HG03064 (cell line): ENCODE results near the gene CD79B.
"Not testable (repeated sequence)": the region's sequence is repeated elsewhere in the genome, so short reads cannot be mapped to it uniquely, and the experiment has no call there.

Source experiments
- ATAC-seq: cut with Tn5 transposase; IDR thresholded peaks from one replicate; pipeline ENCODE4 v1.9.1; 2021; ENCODE audit warnings: low read depth; ENCODE audit not compliant: unreplicated experiment

The CD79B gene

DNA sequence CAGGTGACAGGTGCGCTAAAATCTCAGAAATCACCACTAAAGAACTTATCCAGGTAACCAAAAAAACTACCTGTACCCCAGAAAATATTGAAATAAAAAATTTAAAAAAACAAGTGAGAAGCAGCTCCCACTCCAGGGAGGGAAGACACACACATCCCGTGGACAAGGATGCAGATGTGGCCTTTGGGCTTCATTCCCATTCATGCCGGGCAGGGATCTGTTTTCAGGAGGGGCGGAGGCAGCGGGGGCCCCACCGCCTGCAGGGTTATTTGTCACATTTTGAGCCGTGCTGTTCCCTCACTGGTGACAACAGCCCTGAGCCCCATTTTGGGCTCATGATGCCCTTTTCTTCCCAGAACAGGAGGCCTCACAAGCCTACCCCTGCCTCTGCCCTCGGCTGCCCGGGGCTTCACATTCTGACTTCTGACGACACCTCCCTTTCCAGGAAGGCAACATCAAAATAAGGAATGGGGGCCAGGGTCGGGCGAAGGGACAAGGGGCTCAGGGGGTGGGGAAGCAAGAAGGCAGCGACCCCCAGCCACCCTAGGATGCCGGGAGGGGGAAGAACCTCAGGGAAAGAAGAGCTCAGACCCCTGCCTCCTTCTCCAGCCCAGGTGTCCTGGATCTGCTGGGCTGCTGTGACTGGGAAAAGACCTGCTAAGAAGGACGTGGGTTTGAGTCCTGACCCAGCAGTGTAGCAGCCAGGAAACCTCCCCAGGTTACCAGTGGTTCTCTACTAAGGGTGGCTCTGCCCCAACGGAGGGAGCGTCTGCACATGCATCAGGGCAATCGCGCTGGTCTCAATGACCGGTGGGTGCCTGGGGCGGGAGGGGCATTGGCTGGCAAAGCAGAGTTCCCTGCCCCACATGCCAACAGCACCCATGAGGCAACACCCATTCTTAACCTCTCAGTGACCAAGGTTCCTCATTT lies 2.3 kb upstream of the CD79B start:
- ATAC-seq: no peak

DNA sequence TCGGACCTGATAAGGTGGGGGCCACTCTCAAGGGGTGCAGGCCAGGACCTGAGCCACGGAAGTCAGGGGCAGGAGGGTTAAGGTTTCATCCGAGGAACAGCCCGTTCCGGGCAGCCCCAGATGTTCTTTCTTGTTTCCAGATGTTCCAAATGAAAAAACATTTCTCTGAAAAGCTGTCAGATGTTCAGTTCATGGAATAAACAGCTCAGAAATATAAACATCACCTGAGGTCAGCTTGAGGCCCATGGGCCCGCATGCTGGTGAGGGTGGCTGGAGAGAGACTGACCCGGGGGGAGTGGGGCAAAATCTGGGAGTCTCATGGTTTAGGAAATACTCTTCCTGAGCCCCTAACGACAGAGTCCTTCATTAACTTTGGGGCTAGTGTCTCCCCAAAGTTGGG lies 1.5 kb upstream of the CD79B start:
- no peak for ATAC-seq

DNA sequence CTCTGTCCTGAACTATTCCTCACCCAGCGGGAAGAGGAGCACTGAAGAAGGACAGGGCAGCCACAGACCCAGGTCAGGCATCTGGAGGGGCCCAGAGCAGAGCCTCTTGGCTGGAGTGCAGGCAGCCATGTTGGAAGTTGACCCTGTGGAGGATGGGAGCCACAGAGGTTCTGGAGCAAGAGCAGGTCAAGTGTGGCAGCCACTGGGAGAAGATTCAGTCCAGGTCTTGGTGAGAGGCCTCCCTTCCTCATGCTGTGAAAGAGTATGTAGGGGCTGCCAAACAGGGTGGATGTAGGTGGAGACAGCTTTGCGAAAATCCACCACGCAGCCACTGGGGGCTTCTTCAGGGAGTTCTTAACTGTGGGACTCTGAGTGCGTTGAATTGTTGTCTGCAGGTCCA lies 590 bp upstream of the CD79B start:
- no peak for ATAC-seq

DNA sequence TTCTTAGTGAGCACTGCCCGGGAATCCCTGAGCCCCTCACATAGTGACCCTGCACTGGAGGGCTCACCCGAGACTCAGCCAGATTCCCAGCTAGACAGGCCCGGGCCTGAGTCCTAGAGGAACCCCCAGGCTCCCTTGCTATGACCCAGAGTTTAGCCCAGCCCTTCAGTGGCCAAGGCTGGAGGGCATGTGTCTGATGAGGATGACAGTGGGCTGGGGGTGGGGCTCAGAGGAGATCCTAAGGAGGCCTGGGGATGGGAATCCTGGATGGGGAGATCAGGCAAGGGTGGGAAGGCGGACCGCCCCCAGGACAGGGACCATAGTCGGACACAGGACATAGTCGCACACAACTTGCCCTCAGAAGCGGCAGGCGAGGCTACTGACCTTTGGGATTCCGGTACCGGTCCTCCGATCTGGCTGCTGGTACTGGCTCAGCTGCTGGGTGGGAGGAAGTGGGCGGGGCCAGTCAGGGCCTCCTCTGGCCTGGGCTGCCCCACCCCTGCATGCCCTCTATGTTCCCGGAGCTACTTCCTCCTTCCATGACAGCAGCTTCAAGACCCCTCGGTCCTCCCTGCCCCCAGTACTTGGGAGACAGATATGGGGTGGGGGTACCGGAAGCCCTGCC lies 1.1 kb downstream of the CD79B start:
- no peak for ATAC-seq

DNA sequence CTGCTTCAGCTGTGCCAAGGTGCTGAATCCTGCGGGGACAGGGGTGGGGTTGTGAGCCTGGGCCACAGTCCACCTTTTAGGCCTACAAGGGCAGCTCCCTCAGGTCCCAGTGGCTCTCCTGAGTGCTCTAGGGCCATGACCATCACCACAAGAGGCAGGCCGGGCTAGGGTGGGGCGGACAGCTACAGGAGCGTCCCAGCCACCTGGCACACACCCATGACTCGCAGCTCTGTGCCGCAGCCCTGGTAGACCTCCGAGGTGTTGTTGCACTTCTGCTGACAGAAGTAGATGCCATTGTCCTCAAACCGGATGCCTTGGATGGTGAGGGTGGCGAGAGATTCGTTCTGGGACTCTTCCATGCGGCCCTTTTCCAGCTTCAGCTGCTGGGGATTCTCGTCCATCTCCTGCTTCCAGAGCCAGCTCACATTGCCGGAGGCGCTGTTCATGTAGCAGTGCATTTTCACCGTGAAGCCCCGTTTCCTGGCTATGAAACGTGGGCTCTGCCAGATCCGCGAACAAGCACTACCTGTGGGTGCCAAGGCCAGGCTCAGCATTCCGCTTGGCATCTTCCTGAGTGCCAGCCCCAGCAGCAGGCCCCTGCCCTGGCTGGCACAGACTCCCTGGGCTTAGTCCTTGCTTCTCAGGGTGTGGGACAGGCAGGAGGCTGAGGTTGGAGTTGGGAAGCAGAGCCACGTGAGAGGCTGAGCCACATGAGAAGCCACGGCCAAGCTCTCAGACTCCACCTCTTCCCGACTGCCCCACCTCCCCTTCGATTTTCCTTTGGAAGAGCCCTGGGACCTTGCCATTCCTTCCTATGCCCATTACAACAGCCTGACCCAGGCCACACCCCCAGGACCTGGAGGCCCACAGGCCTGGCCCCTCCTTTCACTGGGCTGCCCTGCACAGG lies 2.0 kb downstream of the CD79B start:
- ATAC-seq: no peak

DNA sequence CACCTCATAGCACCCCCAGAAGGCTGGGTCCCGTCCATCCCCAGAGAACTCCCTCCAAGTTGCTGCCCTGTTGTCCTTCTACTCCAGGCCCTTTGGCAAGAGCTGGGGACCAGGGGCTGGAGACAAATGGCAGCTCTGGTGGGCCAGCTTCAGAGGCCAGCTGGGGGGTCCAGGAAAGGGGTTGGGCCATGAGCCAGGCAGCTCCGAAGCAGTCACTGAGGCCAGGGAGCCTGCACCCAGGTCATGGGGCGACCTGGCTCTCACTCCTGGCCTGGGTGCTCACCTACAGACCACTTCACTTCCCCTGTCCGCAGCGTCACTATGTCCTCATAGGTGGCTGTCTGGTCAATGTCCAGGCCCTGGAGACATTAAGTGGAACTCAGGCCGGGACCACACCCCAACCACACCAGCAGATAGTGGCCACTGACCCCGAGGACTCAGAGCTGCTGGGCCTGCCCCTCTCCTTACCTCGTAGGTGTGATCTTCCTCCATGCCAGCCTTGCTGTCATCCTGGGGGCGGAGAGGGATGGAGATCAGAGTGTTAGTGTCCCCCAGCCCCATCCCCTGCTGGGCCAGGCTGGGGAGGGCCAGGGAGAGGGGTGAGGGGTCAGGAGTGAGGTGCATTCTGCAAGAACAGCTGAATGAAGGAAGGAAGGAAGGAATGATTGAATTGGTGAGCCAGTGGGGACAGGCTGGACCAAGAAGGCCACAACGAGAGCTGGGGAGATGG lies 3.0 kb downstream of the CD79B start:
- no peak for ATAC-seq

DNA sequence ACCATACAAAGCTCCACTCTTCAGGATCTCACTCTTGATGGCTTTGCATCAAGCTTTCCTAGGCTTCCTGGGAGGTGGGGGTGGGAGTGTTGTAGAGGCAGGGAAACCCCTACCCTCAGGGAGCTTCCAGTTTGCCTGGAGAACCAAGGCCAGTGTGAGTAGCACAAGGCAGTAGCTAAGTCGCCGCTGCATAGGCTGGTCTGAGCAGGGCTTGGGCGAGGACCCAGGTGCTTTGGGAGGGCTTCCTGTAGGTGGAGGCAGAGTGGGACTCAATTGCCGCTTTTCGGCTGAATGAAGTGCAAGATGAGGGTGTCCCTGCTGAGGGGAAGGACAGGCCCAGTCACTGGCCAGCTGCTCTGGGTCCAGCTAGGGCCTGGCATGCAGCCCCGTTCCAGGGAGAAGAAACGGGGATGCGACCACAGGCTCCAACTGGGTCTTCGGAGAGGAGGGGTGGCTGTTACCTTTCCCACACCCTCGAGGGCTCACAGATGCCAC lies 3.9 kb downstream of the CD79B start:
- no peak for ATAC-seq

DNA sequence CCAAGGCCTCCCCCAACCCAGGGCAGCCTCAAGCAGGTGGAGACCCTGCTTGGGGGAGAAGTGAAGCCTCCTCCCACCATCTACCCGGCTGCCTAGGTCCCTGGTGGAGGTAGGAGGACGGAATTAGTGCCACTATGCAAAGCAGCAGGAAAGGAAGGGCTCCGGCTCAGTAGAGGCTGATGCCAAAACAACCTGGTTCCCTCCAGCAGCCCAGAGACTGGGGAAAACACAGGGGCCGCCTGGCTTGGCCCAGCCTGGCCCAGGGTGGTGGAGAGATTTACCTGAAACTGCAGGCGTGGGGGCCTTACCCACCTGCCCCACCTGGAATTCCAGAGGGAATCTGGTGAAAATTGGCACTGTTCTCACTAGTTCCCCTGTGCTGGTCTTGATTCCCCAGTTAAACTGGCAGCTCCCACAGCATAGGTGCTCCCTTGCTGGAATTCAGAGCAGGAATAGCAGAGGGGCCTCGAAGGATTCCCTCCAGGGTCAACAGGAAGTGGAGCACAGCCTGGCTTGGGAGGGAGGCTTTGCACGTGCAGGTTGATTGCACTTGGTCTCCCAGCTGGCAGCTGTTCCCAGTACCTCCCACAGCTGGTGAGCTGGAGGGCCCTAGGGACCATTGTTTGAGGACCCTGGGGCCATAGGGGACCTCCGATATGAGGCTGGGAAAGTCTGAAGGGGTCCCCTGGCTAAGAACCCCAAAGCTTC lies 4.5 kb downstream of the CD79B start:
- no peak for ATAC-seq

DNA sequence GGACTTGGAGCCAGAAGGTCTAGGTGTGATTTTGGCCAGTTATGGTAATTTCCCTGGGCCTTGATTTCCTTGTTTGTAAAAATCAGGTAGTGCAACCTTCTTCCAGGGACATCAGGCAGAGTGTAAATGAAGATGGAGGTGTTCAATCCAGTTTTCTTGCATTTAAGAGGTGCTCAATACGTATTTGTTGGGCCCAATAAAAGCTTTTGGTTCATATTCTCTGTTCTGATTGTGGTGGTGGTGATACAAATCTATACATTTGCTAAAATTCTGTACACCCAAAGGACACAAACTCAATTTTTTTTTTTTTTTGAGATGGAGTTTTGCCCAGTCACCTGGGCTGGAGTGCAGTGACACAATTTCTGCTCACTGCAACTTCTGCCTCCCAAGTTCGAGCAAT lies 6.0 kb downstream of the CD79B start:
- ATAC-seq: no peak

DNA sequence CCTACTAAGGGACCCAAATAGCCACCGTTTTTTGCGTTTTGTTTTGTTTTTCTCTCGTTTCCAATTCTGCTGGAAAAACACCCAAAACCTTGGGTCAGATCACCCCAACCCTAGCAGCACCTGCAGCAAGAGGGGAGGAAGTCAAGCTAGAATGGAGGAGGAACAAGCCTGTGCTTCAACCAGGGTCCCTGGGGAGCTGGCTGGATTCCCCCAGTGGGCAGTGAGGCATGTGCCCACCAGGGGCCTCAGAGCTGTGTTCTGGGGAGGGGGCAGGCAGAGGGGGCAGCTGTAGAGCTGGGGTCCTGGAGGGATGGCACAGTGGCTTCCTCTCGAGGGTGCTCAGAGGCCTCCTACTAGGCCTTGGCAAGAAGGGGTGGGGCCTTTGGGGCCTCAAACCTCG lies 6.5 kb downstream of the CD79B start:
- ATAC-seq: no peak

DNA sequence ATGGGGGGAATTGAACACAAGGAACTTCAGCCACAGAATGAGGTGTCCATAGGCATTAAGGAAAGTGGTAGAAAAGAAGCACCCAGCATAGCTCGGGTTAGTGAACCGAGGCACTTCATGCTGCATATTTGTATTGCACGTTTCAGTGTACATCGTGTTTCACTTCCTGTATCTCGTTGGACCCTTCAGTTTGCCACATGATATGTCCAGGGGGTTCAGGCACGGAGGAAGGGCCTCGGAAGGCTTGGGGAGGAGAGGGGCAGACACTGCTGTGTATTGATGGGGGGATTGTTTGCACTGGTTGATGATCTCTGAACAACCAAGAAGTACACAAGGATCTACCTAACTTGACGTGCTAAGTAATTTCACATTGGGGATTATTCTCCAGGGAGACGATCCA lies 9.7 kb downstream of the CD79B start:
- not testable (repeated sequence) for ATAC-seq

DNA sequence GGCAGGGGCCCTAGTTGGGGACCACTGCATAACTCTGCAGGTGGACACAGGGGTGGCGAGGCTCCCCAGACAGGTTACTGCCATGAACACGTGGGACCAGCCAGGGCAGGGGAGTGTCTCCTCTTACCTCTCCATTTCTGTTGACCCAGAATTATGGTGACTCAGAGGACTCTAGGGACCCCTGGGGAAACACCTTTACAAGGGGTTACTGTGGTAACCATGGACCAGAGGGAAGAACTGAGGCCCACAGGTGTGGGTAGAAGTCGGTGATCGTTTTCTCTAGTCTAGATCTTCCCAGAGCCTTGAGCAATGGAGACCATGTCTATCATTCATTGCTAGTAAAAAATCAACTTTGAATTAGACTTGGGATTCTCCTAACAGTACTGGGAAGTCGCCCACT lies 11.4 kb downstream of the CD79B start:
- not testable (repeated sequence) for ATAC-seq

DNA sequence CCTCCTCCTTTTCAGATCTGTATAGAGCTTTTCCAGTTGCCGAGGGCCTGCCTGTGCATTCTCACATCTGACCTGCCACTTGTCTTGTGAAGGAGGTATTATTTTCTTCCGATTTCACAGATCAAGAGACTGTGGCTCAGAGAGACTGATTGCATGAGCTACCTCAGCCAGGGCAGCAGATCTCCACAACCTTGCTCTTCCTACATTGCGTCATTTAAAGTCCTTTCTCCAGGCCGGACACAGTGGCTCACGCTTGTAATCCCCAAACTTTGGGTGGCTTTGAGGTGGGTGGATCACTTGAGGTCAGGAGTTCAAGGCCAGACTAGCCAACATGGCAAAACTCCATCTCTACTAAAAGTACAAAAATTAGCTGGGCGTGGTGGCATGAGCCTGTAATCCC lies 12.1 kb downstream of the CD79B start:
- ATAC-seq: not testable (repeated sequence)

DNA sequence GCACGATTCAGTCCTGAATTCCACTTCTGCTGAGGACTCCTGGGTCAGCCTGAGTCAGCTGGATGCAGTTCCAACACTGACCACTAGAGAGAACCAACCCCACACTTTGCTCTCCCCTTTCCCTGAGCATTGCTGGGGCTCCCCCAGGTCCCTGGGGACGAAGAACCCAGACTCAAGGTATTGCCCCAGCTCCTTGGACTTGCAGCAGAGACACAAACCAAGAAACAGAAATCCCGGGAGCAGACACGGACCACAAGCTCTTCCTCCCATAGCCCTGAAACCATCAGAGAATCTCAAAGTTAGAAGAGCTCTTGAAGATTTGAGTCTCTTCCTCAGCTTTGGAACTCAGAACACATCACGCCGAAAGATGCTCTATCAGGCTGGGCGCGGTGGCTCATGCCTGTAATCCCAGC lies 12.8 kb downstream of the CD79B start:
- ATAC-seq: no peak

DNA sequence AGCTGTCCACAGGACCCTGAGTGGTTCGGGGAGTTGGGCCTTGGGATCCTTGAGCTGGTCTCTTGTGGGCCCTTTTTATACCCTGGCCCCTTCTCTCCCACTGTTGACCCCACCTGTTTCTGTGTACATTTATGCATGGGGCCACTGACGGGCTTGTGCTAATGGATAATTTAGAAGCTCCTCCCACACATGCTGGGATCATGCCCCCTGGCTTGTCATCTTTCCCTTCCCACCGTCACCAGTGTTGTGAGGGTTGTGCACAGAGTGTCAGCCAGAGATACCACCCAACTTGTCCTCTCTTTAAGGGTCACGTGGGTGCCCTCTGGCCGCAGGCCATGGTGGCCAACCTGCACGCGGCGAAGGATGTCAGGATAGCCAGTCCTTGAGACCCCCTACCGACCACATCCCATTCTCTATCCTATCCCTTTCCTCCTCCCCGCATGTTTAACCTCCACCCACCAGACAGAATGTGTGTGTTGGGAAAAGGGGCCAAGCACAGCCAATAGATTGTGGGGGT lies 13.3 kb downstream of the CD79B start, which contains the start of gene GH1:
Gene GH1 (minus strand): TSS at position 51 of the 517 bp plus-strand sequence. CDS start 63 bp downstream, outside the sequence.
- not testable (repeated sequence) for ATAC-seq

DNA sequence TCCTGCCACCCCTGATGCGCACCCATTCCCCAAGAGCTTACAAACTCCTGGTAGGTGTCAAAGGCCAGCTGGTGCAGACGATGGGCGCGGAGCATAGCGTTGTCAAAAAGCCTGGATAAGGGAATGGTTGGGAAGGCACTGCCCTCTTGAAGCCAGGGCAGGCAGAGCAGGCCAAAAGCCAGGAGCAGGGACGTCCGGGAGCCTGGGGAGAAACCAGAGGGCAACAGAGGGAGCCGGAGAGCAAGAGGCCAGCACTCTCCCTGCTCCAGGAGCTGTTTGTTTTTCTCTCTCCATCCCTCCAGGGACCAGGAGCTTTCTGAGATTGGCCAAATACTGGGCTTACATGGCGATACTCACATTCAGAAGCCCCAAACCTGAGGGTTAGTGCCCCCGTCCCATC lies 13.8 kb downstream of the CD79B start:
- no peak for ATAC-seq

DNA sequence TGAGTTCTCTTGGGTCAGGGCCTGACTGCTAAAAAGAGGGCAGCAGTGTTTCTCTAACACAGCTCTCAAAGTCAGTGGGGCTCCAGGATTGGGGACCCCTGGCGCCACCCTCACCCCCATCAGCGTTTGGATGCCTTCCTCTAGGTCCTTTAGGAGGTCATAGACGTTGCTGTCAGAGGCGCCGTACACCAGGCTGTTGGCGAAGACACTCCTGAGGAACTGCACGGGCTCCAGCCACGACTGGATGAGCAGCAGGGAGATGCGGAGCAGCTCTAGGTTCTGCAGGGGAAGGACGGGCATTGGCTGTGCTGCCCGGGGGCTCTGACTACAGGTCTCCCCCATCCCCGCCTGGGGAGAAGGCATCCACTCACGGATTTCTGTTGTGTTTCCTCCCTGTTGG lies 14.5 kb downstream of the CD79B start:
- no peak for ATAC-seq

DNA sequence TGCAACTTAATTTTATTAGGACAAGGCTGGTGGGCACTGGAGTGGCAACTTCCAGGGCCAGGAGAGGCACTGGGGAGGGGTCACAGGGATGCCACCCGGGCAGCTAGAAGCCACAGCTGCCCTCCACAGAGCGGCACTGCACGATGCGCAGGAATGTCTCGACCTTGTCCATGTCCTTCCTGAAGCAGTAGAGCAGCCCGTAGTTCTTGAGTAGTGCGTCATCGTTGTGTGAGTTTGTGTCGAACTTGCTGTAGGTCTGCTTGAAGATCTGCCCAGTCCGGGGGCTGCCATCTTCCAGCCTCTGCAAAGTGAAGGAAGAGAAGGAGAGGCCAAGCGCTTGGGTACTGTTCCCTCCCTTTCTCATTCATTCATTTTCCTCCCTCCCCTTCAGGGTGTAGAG lies 14.9 kb downstream of the CD79B start:
- ATAC-seq: not testable (repeated sequence)

DNA sequence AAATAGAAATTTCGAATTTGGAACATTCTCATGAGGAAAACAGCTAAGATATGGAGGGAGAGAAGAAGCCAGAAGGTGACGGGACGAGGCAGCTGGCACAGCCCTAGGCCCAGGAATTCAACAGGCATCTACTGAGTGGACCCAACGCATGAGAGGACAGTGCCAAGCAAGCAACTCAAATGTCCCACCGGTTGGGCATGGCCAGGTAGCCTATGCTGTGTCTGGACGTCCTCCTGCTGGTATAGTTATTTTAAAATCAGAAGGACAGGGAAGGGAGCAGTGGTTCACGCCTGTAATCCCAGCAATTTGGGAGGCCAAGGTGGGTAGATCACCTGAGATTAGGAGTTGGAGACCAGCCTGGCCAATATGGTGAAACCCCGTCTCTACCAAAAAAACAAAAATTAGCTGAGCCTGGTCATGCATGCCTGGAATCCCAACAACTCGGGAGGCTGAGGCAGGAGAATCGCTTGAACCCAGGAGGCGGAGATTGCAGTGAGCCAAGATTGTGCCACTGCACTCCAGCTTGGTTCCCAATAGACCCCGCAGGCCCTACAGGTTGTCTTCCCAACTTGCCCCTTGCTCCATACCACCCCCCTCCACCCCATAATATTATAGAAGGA lies 15.5 kb downstream of the CD79B start:
- no peak for ATAC-seq
